Measurements from ENCODE around the gene HMGCS2.

HMGCS2 gene

GRCh38 chr1:119714583-119714982, 54.1 kb downstream of the HMGCS2 start:
- H3K9me3 ChIP-seq (ENCODE audit: control insufficient read depth, low read length), result no peaks in the 10 kb centered on the region
- DNase-seq, result peak; percentile 22
- WGBS, result 93% methylated on average over 6 of the region's 8 CpGs

GRCh38 chr1:119713749-119714456, 54.8 kb downstream of the HMGCS2 start:
- no peak overlapping the region for H3K27ac ChIP-seq (ENCODE audit: low read length, poor library complexity, severe bottlenecking)
- no peak overlapping the region for H2AK5ac ChIP-seq (ENCODE audit: low read length, severe bottlenecking)
- WGBS, result 29% methylated on average over 5 of the region's 6 CpGs
- peak overlapping the region; percentile 57 for H2BK15ac ChIP-seq (ENCODE audit: low read depth, poor library complexity, severe bottlenecking)
- H3K4ac ChIP-seq (ENCODE audit: low read depth in 1 of 2, low read length in 2 of 2), result no peak overlapping the region
- H3K14ac ChIP-seq (ENCODE audit: low read length in 2 of 2), result no peak overlapping the region
- peak overlapping the region; percentile 76 for H4K8ac ChIP-seq (ENCODE audit: low read length)
- peak overlapping the region; percentile 82 for H3K9ac ChIP-seq (ENCODE audit: low read length)
- peaks cover 21% of the 10 kb centered on the region for H3K79me1 ChIP-seq (replicated peaks; ENCODE audit: low read length, poor library complexity, severe bottlenecking)
- no peak overlapping the region for H4K91ac ChIP-seq (ENCODE audit: low read length)
- peak overlapping the region in 1 of 2 experiments; percentile 17 for H2BK12ac ChIP-seq (ENCODE audit: low read length in 2 of 2)
- peak; percentile 30 for DNase-seq
- H2AFZ ChIP-seq (ENCODE audit: low read depth, low read length), result no peak overlapping the region
- peaks cover 2 to 6% of the 10 kb centered on the region in 2 experiments for H3K27me3 ChIP-seq (ENCODE audit: control insufficient read depth in 1 of 2, insufficient read depth in 1 of 2, low read length in 2 of 2)
- H3K9me3 ChIP-seq (ENCODE audit: control insufficient read depth, low read length), result no peaks in the 10 kb centered on the region
- H3K23ac ChIP-seq (ENCODE audit: low read length in 2 of 2), result no peak overlapping the region
- H2BK120ac ChIP-seq (ENCODE audit: low read depth, low read length), result no peak overlapping the region
- H3K4me1 ChIP-seq (ENCODE audit: control insufficient read depth, insufficient read depth, low read depth, low read length), result peaks cover 11% of the 10 kb centered on the region
- H3K36me3 ChIP-seq (ENCODE audit: control insufficient read depth in 1 of 2, insufficient read depth in 2 of 2, low read depth in 1 of 2, low read length in 2 of 2), result no peaks in the 10 kb centered on the region
- no peak overlapping the region for H2BK5ac ChIP-seq (ENCODE audit: low read depth, low read length, poor library complexity, severe bottlenecking)
- H3K4me3 ChIP-seq (ENCODE audit: insufficient read depth in 1 of 2, low read depth in 1 of 2, low read length in 2 of 2), result peak overlapping the region in 1 of 2 experiments; percentile 70
- H3K4me2 ChIP-seq (ENCODE audit: low read length, poor library complexity, severe bottlenecking), result no peak overlapping the region
- no peak overlapping the region for H3K18ac ChIP-seq (ENCODE audit: low read depth in 1 of 2, low read length in 2 of 2)

More at GRCh38 chr1:119714583-119714982, 54.1 kb downstream of the HMGCS2 start:
- Histone ChIP-seq H3K4me1 (ENCODE audit: control insufficient read depth, insufficient read depth, low read depth, low read length) (peaks cover 13% of the 10 kb centered on the region), H3K4me3 (ENCODE audit: insufficient read depth in 1 of 2, low read depth in 1 of 2, low read length in 2 of 2) (peak overlapping the region in 1 of 2 experiments; percentile 44), H3K27me3 (ENCODE audit: control insufficient read depth in 1 of 2, insufficient read depth in 1 of 2, low read length in 2 of 2) (no peaks in the 10 kb centered on the region), H4K8ac (ENCODE audit: low read length) (no peak overlapping the region), H2BK15ac (ENCODE audit: low read depth, poor library complexity, severe bottlenecking) (no peak overlapping the region), H3K27ac (ENCODE audit: low read length, poor library complexity, severe bottlenecking) (no peak overlapping the region), H2AK5ac (ENCODE audit: low read length, severe bottlenecking) (no peak overlapping the region), H2BK120ac (ENCODE audit: low read depth, low read length) (no peak overlapping the region), H2BK5ac (ENCODE audit: low read depth, low read length, poor library complexity, severe bottlenecking) (no peak overlapping the region), H2BK12ac (ENCODE audit: low read length in 2 of 2) (no peak overlapping the region), H3K14ac (ENCODE audit: low read length in 2 of 2) (no peak overlapping the region), H3K23ac (ENCODE audit: low read length in 2 of 2) (no peak overlapping the region), H3K36me3 (ENCODE audit: control insufficient read depth in 1 of 2, insufficient read depth in 2 of 2, low read depth in 1 of 2, low read length in 2 of 2) (no peaks in the 10 kb centered on the region), H3K9ac (ENCODE audit: low read length) (peak overlapping the region; percentile 82), H3K4ac (ENCODE audit: low read depth in 1 of 2, low read length in 2 of 2) (no peak overlapping the region), H2AFZ (ENCODE audit: low read depth, low read length) (no peak overlapping the region), H3K4me2 (ENCODE audit: low read length, poor library complexity, severe bottlenecking) (no peak overlapping the region), H4K91ac (ENCODE audit: low read length) (no peak overlapping the region), H3K18ac (ENCODE audit: low read depth in 1 of 2, low read length in 2 of 2) (no peak overlapping the region), H3K79me1 (replicated peaks; ENCODE audit: low read length, poor library complexity, severe bottlenecking) (peaks cover 23% of the 10 kb centered on the region)

- no peak overlapping the region for H2AFZ ChIP-seq (ENCODE audit: low read depth, low read length)
- no peaks in the 10 kb centered on the region for H3K36me3 ChIP-seq (ENCODE audit: control insufficient read depth in 1 of 2, insufficient read depth in 2 of 2, low read depth in 1 of 2, low read length in 2 of 2)
- no peak overlapping the region for H3K14ac ChIP-seq (ENCODE audit: low read length in 2 of 2)
- H3K23ac ChIP-seq (ENCODE audit: low read length in 2 of 2), result no peak overlapping the region
- peak overlapping the region in 1 of 2 experiments; percentile 79 for H2BK12ac ChIP-seq (ENCODE audit: low read length in 2 of 2)
- H2BK120ac ChIP-seq (ENCODE audit: low read depth, low read length), result no peak overlapping the region
- peaks cover 17% of the 10 kb centered on the region for H3K79me1 ChIP-seq (replicated peaks; ENCODE audit: low read length, poor library complexity, severe bottlenecking)
- H3K4ac ChIP-seq (ENCODE audit: low read depth in 1 of 2, low read length in 2 of 2), result peak overlapping the region in 1 of 2 experiments; percentile 11
- no peak overlapping the region for H2AK5ac ChIP-seq (ENCODE audit: low read length, severe bottlenecking)
- DNase-seq, result peak; percentile 61
- 5% methylated on average over 16 of the region's 17 CpGs for WGBS
- peaks cover 3 to 11% of the 10 kb centered on the region in 2 experiments for H3K27me3 ChIP-seq (ENCODE audit: control insufficient read depth in 1 of 2, insufficient read depth in 1 of 2, low read length in 2 of 2)
- H2BK15ac ChIP-seq (ENCODE audit: low read depth, poor library complexity, severe bottlenecking), result peak overlapping the region; percentile 52
- peaks cover 11% of the 10 kb centered on the region for H3K4me1 ChIP-seq (ENCODE audit: control insufficient read depth, insufficient read depth, low read depth, low read length)
- no peak overlapping the region for H2BK5ac ChIP-seq (ENCODE audit: low read depth, low read length, poor library complexity, severe bottlenecking)
- H3K4me2 ChIP-seq (ENCODE audit: low read length, poor library complexity, severe bottlenecking), result peak overlapping the region; percentile 49
- H3K9ac ChIP-seq (ENCODE audit: low read length), result peak overlapping the region; percentile 82
- H4K8ac ChIP-seq (ENCODE audit: low read length), result no peak overlapping the region
- H3K18ac ChIP-seq (ENCODE audit: low read depth in 1 of 2, low read length in 2 of 2), result peak overlapping the region; percentile 71 to 73
- H4K91ac ChIP-seq (ENCODE audit: low read length), result peak overlapping the region; percentile 32
- peak overlapping the region; percentile 16 to 70 for H3K4me3 ChIP-seq (ENCODE audit: insufficient read depth in 1 of 2, low read depth in 1 of 2, low read length in 2 of 2)
- H3K27ac ChIP-seq (ENCODE audit: low read length, poor library complexity, severe bottlenecking), result no peak overlapping the region
- H3K9me3 ChIP-seq (ENCODE audit: control insufficient read depth, low read length), result no peaks in the 10 kb centered on the region
These were observed 55.5 kb downstream of the HMGCS2 start for GRCh38 chr1:119713039-119713748.
